CD4-positive, alpha-beta memory T cell (primary cell): ENCODE results near the gene ZNF407. TPM values are rescaled to one million over a fixed set of nuclear protein-coding genes. Genes with fewer than 3 reads are reported as not detected.
A peak's percentile ranks its signal among the peaks of the same experiment; 100 is the strongest.

Experiments
- CTCF ChIA-PET: fragments of 350-600 bp; sonication (Branson Sonifier 250); formaldehyde crosslinking; loops from one replicate; lab custom pipeline; 2021; ENCODE audit warnings: inconsistent platforms; ENCODE audit not compliant: partially characterized antibody; lab: Charles Lee
- POLR2A ChIA-PET: fragments of 350-600 bp; sonication (Branson Sonifier 250); formaldehyde crosslinking; loops from one replicate; lab custom pipeline; 2021; ENCODE audit not compliant: partially characterized antibody; lab: Charles Lee
- DNase-seq, 5 donors: peaks; one replicate each; pipeline versions ENCODE4 v3.0.0 to v3.0.0-alpha.2; 2020 to 2022; ENCODE audit warnings: mixed read lengths in 1 of 5
- H3K27ac ChIP-seq: one replicate; pipeline ENCODE4 v1.7.0; 2013; ENCODE audit warnings: low read depth, low read length
- H3K27me3 ChIP-seq: 2 replicates; pipeline ENCODE4 v1.7.0; 2013; ENCODE audit warnings: mild to moderate bottlenecking, low read length, moderate library complexity; ENCODE audit not compliant: insufficient read depth
- H3K36me3 ChIP-seq: 2 replicates; pipeline ENCODE4 v1.7.0; 2013; ENCODE audit warnings: mild to moderate bottlenecking, low read length, moderate library complexity; ENCODE audit not compliant: insufficient read depth
- H3K4me1 ChIP-seq: 2 replicates; pipeline ENCODE4 v1.7.0; 2013; ENCODE audit warnings: mild to moderate bottlenecking, low read length, moderate library complexity; ENCODE audit not compliant: insufficient read depth
- H3K4me3 ChIP-seq, 2 donors: one replicate each; pipeline ENCODE4 v1.7.0; 2013; ENCODE audit warnings: low read length in 2 of 2, mild to moderate bottlenecking in 1 of 2
- H3K9me3 ChIP-seq, 2 donors: one replicate each; pipeline ENCODE4 v1.7.0; 2013; ENCODE audit warnings: low read length in 2 of 2, control low read depth in 1 of 2; ENCODE audit not compliant: control insufficient read depth in 1 of 2
- H3K27ac Mint-ChIP-seq, 7 donors: one replicate each; pipeline ENCODE4 v1.8.0; 2020 to 2021; ENCODE audit warnings: mixed read lengths in 7 of 7, mild to moderate bottlenecking in 6 of 7, inconsistent platforms in 3 of 7, moderate library complexity in 3 of 7
- H3K27me3 Mint-ChIP-seq, 2 donors: one replicate each; pipeline ENCODE4 v1.8.0; 2020 to 2021; ENCODE audit warnings: mixed read lengths in 2 of 2
- H3K36me3 Mint-ChIP-seq, 2 donors: one replicate each; pipeline ENCODE4 v1.8.0; 2020 to 2021; ENCODE audit warnings: mixed read lengths in 2 of 2, inconsistent platforms in 1 of 2, mild to moderate bottlenecking in 1 of 2
- H3K4me1 Mint-ChIP-seq, 4 donors: one replicate each; pipeline ENCODE4 v1.8.0; 2020 to 2021; ENCODE audit warnings: mixed read lengths in 4 of 4, mild to moderate bottlenecking in 1 of 4
- H3K4me3 Mint-ChIP-seq, 8 donors: one replicate each; pipeline ENCODE4 v1.8.0; 2020 to 2021; ENCODE audit warnings: mixed read lengths in 8 of 8, mild to moderate bottlenecking in 7 of 8, moderate library complexity in 6 of 8, inconsistent platforms in 3 of 8
- H3K9me3 Mint-ChIP-seq, 8 donors: one replicate each; pipeline ENCODE4 v1.8.0; 2020 to 2021; ENCODE audit warnings: mixed read lengths in 8 of 8, mild to moderate bottlenecking in 5 of 8, inconsistent platforms in 3 of 8, moderate library complexity in 1 of 8
- intact Hi-C: fragments of 100-400 bp; cut with micrococcal nuclease; formaldehyde crosslinking; loops from one replicate; pipeline ENCODE4 v1.15.1; 2023
- polyA plus RNA-seq, 2 donors: library from polyadenylated mRNA; unstranded; fragments of 300-500 nt; fragmentation: Illumina TruSeq; gene quantifications; one replicate each; pipeline ENCODE4 v1.2.3, GENCODE V29; 2021
- total RNA-seq, 2 experiments: library from RNA; stranded (reverse); gene quantifications; one replicate each; pipeline ENCODE4 v1.2.3, GENCODE V29; 2021

ZNF407 gene
- total and polyA plus RNA-seq, 4 experiments from 2014 or later = 1.8 to 26.9 (median 15.3) TPM

- H3K27me3 ChIP-seq = no peaks in the 10 kb centered on the region
- CTCF ChIA-PET = no interaction called here
- no peaks in the 10 kb centered on the region for H3K4me1 ChIP-seq
- peaks cover 2 to 34% of the 10 kb centered on the region in 2 donors for H3K36me3 Mint-ChIP-seq
- no peak overlapping the region for H3K27ac Mint-ChIP-seq
- no peak for DNase-seq
- no peaks in the 10 kb centered on the region for H3K27me3 Mint-ChIP-seq
- H3K9me3 Mint-ChIP-seq = peaks cover 0 to 5% (median 2%) of the 10 kb centered on the region in 8 donors
- H3K27ac ChIP-seq = no peak overlapping the region
- POLR2A ChIA-PET = no interaction called here
- no peak overlapping the region for H3K4me3 Mint-ChIP-seq
- H3K36me3 ChIP-seq = no peaks in the 10 kb centered on the region
- H3K9me3 ChIP-seq = no peaks in the 10 kb centered on the region
- H3K4me1 Mint-ChIP-seq = peaks cover 4 to 15% (median 11%) of the 10 kb centered on the region in 4 donors
- intact Hi-C loops = no loop called here
- no peak overlapping the region for H3K4me3 ChIP-seq
Observed at GRCh38 chr18:74715865-74716712, 118.4 kb downstream of the ZNF407 start.

DNA sequence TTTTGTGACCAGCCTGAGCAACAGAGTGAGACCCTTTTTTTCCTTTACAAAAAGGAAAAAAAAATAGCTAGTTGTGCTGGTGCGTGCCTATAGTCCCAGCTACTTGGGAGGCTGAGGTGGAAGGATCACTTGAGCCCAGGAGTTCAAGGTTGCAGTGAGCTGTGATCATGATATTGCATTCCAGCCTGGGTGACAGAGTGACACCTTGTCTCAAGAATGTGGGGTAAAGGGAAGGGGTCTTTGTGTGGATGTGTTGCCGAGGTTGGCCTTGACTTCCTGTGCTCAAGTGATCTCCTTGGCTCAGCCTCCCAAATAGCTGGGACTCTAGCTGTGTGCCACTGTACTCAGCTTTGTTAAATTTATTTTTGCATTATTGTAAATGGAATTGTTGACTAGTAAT is 120.6 kb downstream of the ZNF407 start:
- Histone ChIP-seq H3K9me3 (no peaks in the 10 kb centered on the region), H3K27ac (no peak overlapping the region), H3K4me1 (no peaks in the 10 kb centered on the region), H3K27me3 (no peaks in the 10 kb centered on the region), H3K4me3 (no peak overlapping the region), H3K36me3 (no peaks in the 10 kb centered on the region)
- CTCF ChIA-PET = no interaction called here
- peaks cover 2 to 27% of the 10 kb centered on the region in 2 donors for H3K36me3 Mint-ChIP-seq
- intact Hi-C loops = no loop called here
- peaks cover 12 to 24% (median 16%) of the 10 kb centered on the region in 4 donors for H3K4me1 Mint-ChIP-seq
- H3K27me3 Mint-ChIP-seq = no peaks in the 10 kb centered on the region
- H3K4me3 Mint-ChIP-seq = no peak overlapping the region
- POLR2A ChIA-PET = no interaction called here
- DNase-seq = no peak
- H3K27ac Mint-ChIP-seq = no peak overlapping the region
- H3K9me3 Mint-ChIP-seq = peaks cover 0 to 5% (median 2%) of the 10 kb centered on the region in 8 donors

- H3K4me3 ChIP-seq = no peak overlapping the region
Observed at GRCh38 chr18:74722237-74722636, 124.6 kb downstream of the ZNF407 start.

GRCh38 chr18:74724186-74724585 is 126.5 kb downstream of the ZNF407 start:
- H3K27me3 ChIP-seq = no peaks in the 10 kb centered on the region
- no peak for DNase-seq
- no peaks in the 10 kb centered on the region for H3K9me3 ChIP-seq
- H3K36me3 ChIP-seq = no peaks in the 10 kb centered on the region
- intact Hi-C loops = no loop called here
- no peak overlapping the region for H3K27ac ChIP-seq
- H3K4me1 ChIP-seq = no peaks in the 10 kb centered on the region
- Mint-ChIP-seq H3K27ac (peak overlapping the region in 1 of 7 donors; percentile 63), H3K27me3 (no peaks in the 10 kb centered on the region), H3K36me3 (peaks cover 15 to 44% of the 10 kb centered on the region in 2 donors), H3K4me1 (peaks cover 16 to 32% (median 22%) of the 10 kb centered on the region in 4 donors), H3K9me3 (peaks cover 0 to 5% (median 1%) of the 10 kb centered on the region in 8 donors), H3K4me3 (no peak overlapping the region)
- H3K4me3 ChIP-seq = no peak overlapping the region
- ChIA-PET CTCF (no interaction called here), POLR2A (no interaction called here)

More at GRCh38 chr18:74722237-74722636, 124.6 kb downstream of the ZNF407 start:
- intact Hi-C loops = no loop called here
- Mint-ChIP-seq H3K27ac (peak overlapping the region in 1 of 7 donors; percentile 0), H3K9me3 (peaks cover 0 to 5% (median 2%) of the 10 kb centered on the region in 8 donors), H3K27me3 (no peaks in the 10 kb centered on the region), H3K4me3 (no peak overlapping the region), H3K36me3 (peaks cover 3 to 27% of the 10 kb centered on the region in 2 donors), H3K4me1 (peaks cover 16 to 29% (median 20%) of the 10 kb centered on the region in 4 donors)
- ChIA-PET CTCF (no interaction called here), POLR2A (no interaction called here)
- H3K9me3 ChIP-seq = no peaks in the 10 kb centered on the region
- no peaks in the 10 kb centered on the region for H3K27me3 ChIP-seq
- no peak overlapping the region for H3K27ac ChIP-seq
- H3K4me1 ChIP-seq = no peaks in the 10 kb centered on the region
- no peak for DNase-seq
- no peaks in the 10 kb centered on the region for H3K36me3 ChIP-seq

DNA sequence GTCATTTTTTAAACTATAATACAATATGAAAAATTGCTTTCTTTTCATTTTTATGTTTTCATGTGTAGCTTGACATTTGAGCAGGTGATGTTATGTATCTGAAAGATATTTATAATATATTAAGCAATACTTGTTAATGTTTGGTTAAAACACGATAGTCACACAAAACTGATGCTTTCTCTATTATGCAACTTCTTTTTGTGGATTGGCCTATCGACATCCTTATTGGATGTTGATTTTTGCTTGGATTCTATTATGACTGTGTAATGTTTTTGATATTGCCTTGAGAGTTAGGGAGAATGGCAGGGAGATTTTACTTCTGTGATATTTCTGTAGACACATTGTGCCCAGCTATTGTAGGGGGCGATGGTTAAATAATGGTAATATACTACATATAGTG is 128.0 kb downstream of the ZNF407 start:
- CTCF ChIA-PET = no interaction called here
- Mint-ChIP-seq H3K4me1 (peaks cover 14 to 27% (median 16%) of the 10 kb centered on the region in 4 donors), H3K9me3 (no peaks in the 10 kb centered on the region)

DNA sequence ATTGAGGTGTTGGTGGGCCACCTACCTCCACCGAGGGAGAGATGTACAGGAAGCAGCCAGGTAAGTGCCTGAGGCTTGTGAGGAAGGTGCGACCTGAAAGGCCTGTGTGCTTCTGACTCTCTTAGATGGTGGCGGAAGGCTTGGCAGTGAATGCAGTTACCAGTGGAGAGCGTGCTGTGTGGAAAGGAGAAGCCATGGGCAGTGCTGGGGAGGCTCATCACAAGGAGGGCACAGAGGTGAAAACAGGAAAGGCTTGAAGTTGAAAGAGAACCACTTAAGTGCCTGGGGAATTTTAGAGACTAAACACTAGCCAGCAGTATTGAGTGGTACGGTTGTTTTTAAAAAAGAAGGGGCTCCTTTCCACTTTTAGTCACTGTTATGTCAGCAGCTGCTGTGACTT is 130.9 kb downstream of the ZNF407 start:
- no peaks in the 10 kb centered on the region for H3K9me3 ChIP-seq
- Mint-ChIP-seq H3K27ac (no peak overlapping the region), H3K9me3 (no peaks in the 10 kb centered on the region)

More for the DNA sequence above, 128.0 kb downstream of the ZNF407 start:
- H3K9me3 ChIP-seq = no peaks in the 10 kb centered on the region
- no peaks in the 10 kb centered on the region for H3K36me3 ChIP-seq
- no peak overlapping the region for H3K27ac Mint-ChIP-seq
- intact Hi-C loops = no loop called here
- POLR2A ChIA-PET = no interaction called here
- H3K36me3 Mint-ChIP-seq = peaks cover 16 to 33% of the 10 kb centered on the region in 2 donors
- no peak for DNase-seq
- no peaks in the 10 kb centered on the region for H3K4me1 ChIP-seq
- no peaks in the 10 kb centered on the region for H3K27me3 Mint-ChIP-seq
- no peak overlapping the region for H3K4me3 ChIP-seq
- no peak overlapping the region for H3K27ac ChIP-seq
- H3K27me3 ChIP-seq = no peaks in the 10 kb centered on the region
- no peak overlapping the region for H3K4me3 Mint-ChIP-seq

DNA sequence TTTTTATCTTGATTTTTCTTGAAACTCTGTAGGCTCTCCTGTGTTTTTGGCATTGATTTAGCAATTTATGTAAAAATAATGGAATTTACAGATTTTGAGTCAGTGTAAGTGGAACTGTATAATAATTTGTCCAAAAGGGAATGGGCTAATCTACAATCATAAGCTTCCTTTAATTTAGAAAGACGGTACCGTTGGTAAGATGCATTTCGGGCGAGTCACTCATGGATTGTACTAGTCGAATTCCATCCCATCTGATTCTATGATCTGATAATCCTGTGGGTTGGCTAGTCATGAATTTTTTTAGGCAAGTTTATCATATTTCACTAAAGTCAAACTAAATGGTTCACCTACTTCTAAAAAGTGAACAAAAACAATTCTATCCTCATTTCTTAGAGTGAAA is 133.4 kb downstream of the ZNF407 start:
- POLR2A ChIA-PET = no interaction called here
- H3K36me3 ChIP-seq = no peaks in the 10 kb centered on the region
- DNase-seq = no peak
- no peaks in the 10 kb centered on the region for H3K9me3 Mint-ChIP-seq
- no peak overlapping the region for H3K4me3 Mint-ChIP-seq
- peaks cover 4 to 8% (median 4%) of the 10 kb centered on the region in 4 donors for H3K4me1 Mint-ChIP-seq
- intact Hi-C loops = no loop called here
- CTCF ChIA-PET = no interaction called here
- no peaks in the 10 kb centered on the region for H3K9me3 ChIP-seq
- H3K27me3 ChIP-seq = no peaks in the 10 kb centered on the region
- H3K4me1 ChIP-seq = no peaks in the 10 kb centered on the region
- H3K4me3 ChIP-seq = no peak overlapping the region
- H3K27ac Mint-ChIP-seq = no peak overlapping the region
- H3K27me3 Mint-ChIP-seq = no peaks in the 10 kb centered on the region
- H3K27ac ChIP-seq = no peak overlapping the region
- H3K36me3 Mint-ChIP-seq = peaks cover 19 to 35% of the 10 kb centered on the region in 2 donors

More for the DNA sequence above, 130.9 kb downstream of the ZNF407 start:
- no peaks in the 10 kb centered on the region for H3K4me1 ChIP-seq
- no peaks in the 10 kb centered on the region for H3K36me3 ChIP-seq
- H3K27me3 ChIP-seq = no peaks in the 10 kb centered on the region
- H3K4me3 ChIP-seq = no peak overlapping the region
- H3K4me3 Mint-ChIP-seq = no peak overlapping the region
- no peaks in the 10 kb centered on the region for H3K27me3 Mint-ChIP-seq
- peaks cover 16 to 31% of the 10 kb centered on the region in 2 donors for H3K36me3 Mint-ChIP-seq
- H3K4me1 Mint-ChIP-seq = peaks cover 4 to 8% (median 6%) of the 10 kb centered on the region in 4 donors
- H3K27ac ChIP-seq = no peak overlapping the region
- ChIA-PET POLR2A (no interaction called here), CTCF (no interaction called here)
- DNase-seq = no peak
- intact Hi-C loops = no loop called here
